Activated T-cell treated with anti-CD3 and anti-CD28 coated beads, Interleukin-2, amount 50 U/mL, for 24 hours (primary cell): ENCODE measurements around the gene GPR89B.
"Not testable (repeated sequence)": the region's sequence is repeated elsewhere in the genome, so short reads cannot be mapped to it uniquely, and the experiment has no call there.

Source experiments
- DNase-seq: peaks from one replicate; pipeline ENCODE4 v3.0.0-alpha.2; 2020
- H3K27ac Mint-ChIP-seq: 2 replicates; pipeline ENCODE4 v1.8.0; 2020; ENCODE audit warnings: mild to moderate bottlenecking, mixed read lengths
- H3K27me3 Mint-ChIP-seq: 2 replicates; pipeline ENCODE4 v1.8.0; 2020; ENCODE audit warnings: mixed read lengths
- H3K36me3 Mint-ChIP-seq: 2 replicates; pipeline ENCODE4 v1.8.0; 2020; ENCODE audit warnings: low read depth, mixed read lengths
- H3K4me1 Mint-ChIP-seq: 2 replicates; pipeline ENCODE4 v1.8.0; 2020; ENCODE audit warnings: low read depth, mixed read lengths
- H3K4me3 Mint-ChIP-seq: 2 replicates; pipeline ENCODE4 v1.8.0; 2020; ENCODE audit warnings: mild to moderate bottlenecking, moderate library complexity, mixed read lengths
- H3K9me3 Mint-ChIP-seq: 2 replicates; pipeline ENCODE4 v1.8.0; 2020; ENCODE audit warnings: mixed read lengths

Gene GPR89B

GRCh38 chr1:147985374-147985773 lies 57.2 kb downstream of the GPR89B start:
- not testable (repeated sequence) for H3K9me3 Mint-ChIP-seq, H3K4me3 Mint-ChIP-seq, H3K27ac Mint-ChIP-seq, H3K27me3 Mint-ChIP-seq, H3K4me1 Mint-ChIP-seq, DNase-seq
- peaks cover 28% of the 10 kb centered on the region for H3K36me3 Mint-ChIP-seq

GRCh38 chr1:147987893-147988292 lies 59.7 kb downstream of the GPR89B start:
- peaks cover 11% of the 10 kb centered on the region for H3K4me1 Mint-ChIP-seq
- not testable (repeated sequence) for H3K4me3 Mint-ChIP-seq, H3K9me3 Mint-ChIP-seq, H3K27ac Mint-ChIP-seq, DNase-seq, H3K27me3 Mint-ChIP-seq
- peaks cover 24% of the 10 kb centered on the region for H3K36me3 Mint-ChIP-seq

GRCh38 chr1:147992916-147993315 lies 64.7 kb downstream of the GPR89B start:
- not testable (repeated sequence) for H3K4me3 Mint-ChIP-seq

GRCh38 chr1:147993400-147993799 lies 65.2 kb downstream of the GPR89B start:
- peaks cover 22% of the 10 kb centered on the region for H3K36me3 Mint-ChIP-seq
- H3K9me3 Mint-ChIP-seq, DNase-seq, H3K27me3 Mint-ChIP-seq: not testable (repeated sequence)
- H3K4me1 Mint-ChIP-seq = peaks cover 20% of the 10 kb centered on the region
- H3K4me3 Mint-ChIP-seq = peak overlapping the region; percentile 10
- H3K27ac Mint-ChIP-seq = peak overlapping the region; percentile 81

More at GRCh38 chr1:147992916-147993315, 64.7 kb downstream of the GPR89B start:
- Mint-ChIP-seq H3K4me1 (peaks cover 19% of the 10 kb centered on the region), H3K27ac (peak overlapping the region; percentile 81), H3K36me3 (peaks cover 22% of the 10 kb centered on the region)
- not testable (repeated sequence) for DNase-seq, H3K9me3 Mint-ChIP-seq, H3K27me3 Mint-ChIP-seq

- peak overlapping the region; percentile 85 for H3K27ac Mint-ChIP-seq
- DNase-seq, H3K27me3 Mint-ChIP-seq, H3K9me3 Mint-ChIP-seq: not testable (repeated sequence)
- H3K4me1 Mint-ChIP-seq = peaks cover 21% of the 10 kb centered on the region
- H3K4me3 Mint-ChIP-seq = peak overlapping the region; percentile 18
- H3K36me3 Mint-ChIP-seq = peaks cover 22% of the 10 kb centered on the region
Observed at GRCh38 chr1:147993825-147994615, 65.8 kb downstream of the GPR89B start.

GRCh38 chr1:147996088-147996487 lies 67.9 kb downstream of the GPR89B start:
- not testable (repeated sequence) for DNase-seq, H3K4me3 Mint-ChIP-seq, H3K9me3 Mint-ChIP-seq, H3K27me3 Mint-ChIP-seq, H3K27ac Mint-ChIP-seq
- peaks cover 20% of the 10 kb centered on the region for H3K4me1 Mint-ChIP-seq
- H3K36me3 Mint-ChIP-seq = peaks cover 15% of the 10 kb centered on the region

GRCh38 chr1:148007724-148008123 lies 79.5 kb downstream of the GPR89B start:
- not testable (repeated sequence) for H3K4me3 Mint-ChIP-seq, H3K27ac Mint-ChIP-seq, DNase-seq, H3K36me3 Mint-ChIP-seq, H3K9me3 Mint-ChIP-seq, H3K4me1 Mint-ChIP-seq
- H3K27me3 Mint-ChIP-seq = peaks cover 12% of the 10 kb centered on the region

- Mint-ChIP-seq H3K4me3 (no peak overlapping the region), H3K27ac (no peak overlapping the region), H3K4me1 (peaks cover 2% of the 10 kb centered on the region), H3K36me3 (no peaks in the 10 kb centered on the region), H3K9me3 (no peaks in the 10 kb centered on the region), H3K27me3 (peaks cover 24% of the 10 kb centered on the region)
- no peak for DNase-seq
Observed at GRCh38 chr1:148010527-148010926, 82.3 kb downstream of the GPR89B start.

- H3K27me3 Mint-ChIP-seq = peaks cover 29% of the 10 kb centered on the region
- H3K4me3 Mint-ChIP-seq = peak overlapping the region; percentile 4
- not testable (repeated sequence) for H3K36me3 Mint-ChIP-seq, H3K27ac Mint-ChIP-seq, H3K4me1 Mint-ChIP-seq, DNase-seq, H3K9me3 Mint-ChIP-seq
Observed at GRCh38 chr1:148013177-148014144, 85.2 kb downstream of the GPR89B start.

- H3K36me3 Mint-ChIP-seq, H3K4me1 Mint-ChIP-seq, H3K9me3 Mint-ChIP-seq, H3K27ac Mint-ChIP-seq: not testable (repeated sequence)
- Mint-ChIP-seq H3K27me3 (peaks cover 29% of the 10 kb centered on the region), H3K4me3 (peak overlapping the region; percentile 48)
- DNase-seq = peak; percentile 49
Observed at GRCh38 chr1:148014289-148015200, 86.3 kb downstream of the GPR89B start.

GRCh38 chr1:148024918-148025317 lies 96.7 kb downstream of the GPR89B start:
- DNase-seq, H3K27ac Mint-ChIP-seq, H3K36me3 Mint-ChIP-seq, H3K4me3 Mint-ChIP-seq, H3K4me1 Mint-ChIP-seq, H3K27me3 Mint-ChIP-seq, H3K9me3 Mint-ChIP-seq: not testable (repeated sequence)

- H3K36me3 Mint-ChIP-seq, H3K27ac Mint-ChIP-seq, DNase-seq, H3K4me3 Mint-ChIP-seq, H3K27me3 Mint-ChIP-seq, H3K4me1 Mint-ChIP-seq, H3K9me3 Mint-ChIP-seq: not testable (repeated sequence)
Observed at GRCh38 chr1:148027004-148027403, 98.8 kb downstream of the GPR89B start.

- H3K4me3 Mint-ChIP-seq, H3K27ac Mint-ChIP-seq, H3K27me3 Mint-ChIP-seq, H3K4me1 Mint-ChIP-seq, H3K36me3 Mint-ChIP-seq, DNase-seq, H3K9me3 Mint-ChIP-seq: not testable (repeated sequence)
Observed at GRCh38 chr1:148032247-148032646, 104.0 kb downstream of the GPR89B start.

GRCh38 chr1:148032690-148033089 lies 104.5 kb downstream of the GPR89B start:
- H3K9me3 Mint-ChIP-seq, H3K4me3 Mint-ChIP-seq, H3K36me3 Mint-ChIP-seq, H3K27ac Mint-ChIP-seq, H3K27me3 Mint-ChIP-seq, DNase-seq, H3K4me1 Mint-ChIP-seq: not testable (repeated sequence)
